Left ventricle myocardium inferior (tissue), 1 donor: Measurements from ENCODE around the gene SP140. TPM values are rescaled to one million over a fixed set of nuclear protein-coding genes. Genes with fewer than 3 reads are reported as not detected.
A peak's percentile ranks its signal among the peaks of the same experiment; 100 is the strongest.

ENCODE experiments used
- DNase-seq: peaks from one replicate; pipeline ENCODE4 v3.0.0-alpha.2; 2020
- H3K27ac ChIP-seq: fragments of 200-600 bp; replicated peaks from 2 replicates; pipeline ENCODE4 v1.8.0; 2021
- H3K27me3 ChIP-seq: fragments of 200-600 bp; 2 replicates; pipeline ENCODE4 v1.8.0; 2021; ENCODE audit warnings: low read depth
- H3K36me3 ChIP-seq: fragments of 200-600 bp; 2 replicates; pipeline ENCODE4 v1.8.0; 2021
- H3K4me1 ChIP-seq: fragments of 200-600 bp; 2 replicates; pipeline ENCODE4 v1.8.0; 2021
- H3K4me3 ChIP-seq: fragments of 200-600 bp; 2 replicates; pipeline ENCODE4 v1.8.0; 2021; ENCODE audit warnings: mild to moderate bottlenecking, moderate library complexity
- H3K9me3 ChIP-seq: fragments of 200-600 bp; replicated peaks from 2 replicates; pipeline ENCODE4 v1.8.0; 2021
- intact Hi-C: fragments of 100-400 bp; cut with micrococcal nuclease; formaldehyde crosslinking; loops from one replicate; pipeline ENCODE4 v1.11.0; 2022
- total RNA-seq: library from RNA; stranded (reverse); fragmentation: NEBNext Ultra II Directional; extraction: Animal tissue kit (Norgen Biotek cat#: 25700); gene quantifications from one replicate; pipeline ENCODE4 v1.2.1, GENCODE V29; 2021
- TF ChIP-seq, protein P1 (sequence below): fragments of 200-600 bp; IDR thresholded peaks from 2 replicates; pipeline ENCODE4 v1.8.0; 2021; ENCODE audit warnings: antibody characterized with exemption, mild to moderate bottlenecking, borderline replicate concordance
- donor health status: DM: no; HTN: yes; CAD: no; lungs with severe emphysema.

Gene SP140
- total RNA-seq, 1 donor from 2014 or later, result 1.3 TPM

DNA sequence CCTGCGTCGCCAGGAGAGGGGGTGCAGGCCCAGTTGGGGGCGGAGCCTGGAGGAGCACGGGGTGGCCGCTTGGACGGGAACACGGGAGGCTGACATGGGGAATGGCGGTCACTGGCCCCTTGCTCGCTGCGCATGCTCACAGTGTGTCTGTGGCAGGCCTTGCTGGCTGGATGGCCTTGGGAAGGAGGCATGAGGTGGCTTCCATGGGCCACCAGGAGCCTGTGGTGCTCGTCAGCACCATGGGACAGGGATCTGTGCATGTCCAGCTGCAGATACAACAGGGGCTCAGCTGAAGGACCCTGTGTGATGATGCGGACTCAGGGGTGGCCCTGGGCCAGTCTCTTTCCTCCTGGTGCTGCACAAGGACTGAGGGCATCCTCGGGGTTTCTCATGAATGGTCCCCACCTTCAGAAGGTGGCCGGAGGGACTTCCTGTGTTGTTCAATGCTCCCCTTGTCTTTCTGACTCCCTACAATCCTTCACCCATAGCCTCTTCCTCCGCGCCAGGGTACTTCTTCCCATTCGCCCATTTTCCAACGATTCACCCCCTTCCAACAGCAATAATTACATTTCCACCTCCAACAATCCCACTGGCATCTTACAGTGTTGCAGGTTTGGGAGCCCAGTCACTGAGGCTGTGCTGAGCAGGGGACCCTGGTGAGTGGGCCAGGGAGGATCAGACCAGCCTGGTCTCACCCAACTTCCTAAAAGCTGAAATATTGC lies 98.0 kb downstream of the SP140 start:
- Histone ChIP-seq H3K4me3 (no peak overlapping the region), H3K27me3 (no peaks in the 10 kb centered on the region), H3K36me3 (no peaks in the 10 kb centered on the region), H3K9me3 (peaks cover 22% of the 10 kb centered on the region), H3K4me1 (peaks cover 36% of the 10 kb centered on the region), H3K27ac (no peak overlapping the region)
- DNase-seq, result no peak
- TF ChIP-seq, protein P1, sequence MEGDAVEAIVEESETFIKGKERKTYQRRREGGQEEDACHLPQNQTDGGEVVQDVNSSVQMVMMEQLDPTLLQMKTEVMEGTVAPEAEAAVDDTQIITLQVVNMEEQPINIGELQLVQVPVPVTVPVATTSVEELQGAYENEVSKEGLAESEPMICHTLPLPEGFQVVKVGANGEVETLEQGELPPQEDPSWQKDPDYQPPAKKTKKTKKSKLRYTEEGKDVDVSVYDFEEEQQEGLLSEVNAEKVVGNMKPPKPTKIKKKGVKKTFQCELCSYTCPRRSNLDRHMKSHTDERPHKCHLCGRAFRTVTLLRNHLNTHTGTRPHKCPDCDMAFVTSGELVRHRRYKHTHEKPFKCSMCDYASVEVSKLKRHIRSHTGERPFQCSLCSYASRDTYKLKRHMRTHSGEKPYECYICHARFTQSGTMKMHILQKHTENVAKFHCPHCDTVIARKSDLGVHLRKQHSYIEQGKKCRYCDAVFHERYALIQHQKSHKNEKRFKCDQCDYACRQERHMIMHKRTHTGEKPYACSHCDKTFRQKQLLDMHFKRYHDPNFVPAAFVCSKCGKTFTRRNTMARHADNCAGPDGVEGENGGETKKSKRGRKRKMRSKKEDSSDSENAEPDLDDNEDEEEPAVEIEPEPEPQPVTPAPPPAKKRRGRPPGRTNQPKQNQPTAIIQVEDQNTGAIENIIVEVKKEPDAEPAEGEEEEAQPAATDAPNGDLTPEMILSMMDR, result no peak
- intact Hi-C loops, result no loop called here

DNA sequence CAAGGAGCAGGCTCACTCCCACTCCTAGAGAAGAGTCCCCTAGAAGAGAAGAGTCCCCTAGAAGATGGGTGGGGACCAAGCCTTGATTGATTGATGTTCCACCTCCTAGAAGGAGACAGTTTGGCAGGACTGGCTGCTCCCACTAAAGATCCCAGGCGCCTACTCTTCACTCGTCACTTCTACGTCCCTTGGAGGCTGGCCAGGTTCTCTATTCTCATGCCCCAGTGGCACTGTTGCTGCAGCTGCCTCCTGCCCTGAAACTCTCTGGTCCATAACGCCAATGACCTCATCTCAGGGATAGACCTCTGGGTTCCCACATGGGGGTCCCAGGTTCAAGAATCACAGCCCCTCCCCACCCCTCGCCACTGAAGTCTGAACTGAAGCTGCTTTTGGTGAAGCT lies 99.0 kb downstream of the SP140 start:
- DNase-seq, result no peak
- Histone ChIP-seq H3K27ac (no peak overlapping the region), H3K9me3 (peaks cover 22% of the 10 kb centered on the region), H3K4me1 (peaks cover 37% of the 10 kb centered on the region), H3K4me3 (no peak overlapping the region), H3K27me3 (no peaks in the 10 kb centered on the region), H3K36me3 (no peaks in the 10 kb centered on the region)
- TF ChIP-seq, protein P1, result no peak
- intact Hi-C loops, result no loop called here

DNA sequence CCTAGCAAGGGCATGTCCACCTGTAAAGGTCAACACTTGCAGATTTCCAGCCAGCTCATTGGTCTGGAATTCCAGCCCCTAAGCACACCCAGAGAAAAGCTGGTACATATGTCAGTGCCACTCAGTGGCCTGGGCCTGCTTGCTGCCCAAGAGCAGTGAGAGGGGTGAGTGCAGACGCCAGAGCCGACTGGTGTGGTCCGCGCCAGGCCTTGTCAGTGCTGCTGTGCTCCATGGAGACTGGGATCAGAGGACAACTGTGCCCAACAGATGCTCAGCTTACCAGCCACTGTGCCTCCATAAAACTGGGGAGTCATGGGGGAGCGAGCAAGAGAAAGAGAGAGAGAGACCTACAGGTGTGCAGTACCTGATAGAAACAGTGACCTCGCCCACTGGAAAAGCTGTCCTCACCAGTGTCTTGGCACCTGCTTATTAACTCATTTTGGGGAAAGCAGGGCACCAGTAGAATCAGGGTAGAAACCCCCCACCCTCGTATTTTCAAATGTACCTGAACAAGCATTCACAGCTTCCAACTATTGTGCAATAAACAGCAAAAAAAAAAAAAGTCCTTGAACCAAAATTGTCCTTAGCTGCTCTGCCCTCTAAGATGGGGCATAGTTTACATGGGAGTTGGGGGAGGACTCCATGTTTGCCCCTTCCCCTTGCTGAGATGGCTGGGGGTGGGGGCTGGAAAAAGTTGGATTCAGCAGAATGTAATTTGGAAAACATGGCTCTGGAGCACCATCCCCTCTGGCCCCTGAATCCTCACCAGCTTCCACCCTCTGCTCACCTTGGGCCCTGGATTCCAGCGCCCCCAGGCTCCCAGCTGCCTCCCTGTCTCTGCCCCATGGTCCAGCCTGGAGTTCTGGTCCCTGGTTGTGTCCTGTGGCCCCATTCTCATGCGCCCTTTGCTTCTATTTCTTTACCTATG lies 100.0 kb downstream of the SP140 start:
- Histone ChIP-seq H3K4me3 (no peak overlapping the region), H3K36me3 (no peaks in the 10 kb centered on the region), H3K9me3 (peaks cover 22% of the 10 kb centered on the region), H3K27ac (no peak overlapping the region), H3K4me1 (peaks cover 38% of the 10 kb centered on the region), H3K27me3 (no peaks in the 10 kb centered on the region)
- TF ChIP-seq, protein P1, result no peak
- intact Hi-C loops, result no loop called here
- no peak for DNase-seq

DNA sequence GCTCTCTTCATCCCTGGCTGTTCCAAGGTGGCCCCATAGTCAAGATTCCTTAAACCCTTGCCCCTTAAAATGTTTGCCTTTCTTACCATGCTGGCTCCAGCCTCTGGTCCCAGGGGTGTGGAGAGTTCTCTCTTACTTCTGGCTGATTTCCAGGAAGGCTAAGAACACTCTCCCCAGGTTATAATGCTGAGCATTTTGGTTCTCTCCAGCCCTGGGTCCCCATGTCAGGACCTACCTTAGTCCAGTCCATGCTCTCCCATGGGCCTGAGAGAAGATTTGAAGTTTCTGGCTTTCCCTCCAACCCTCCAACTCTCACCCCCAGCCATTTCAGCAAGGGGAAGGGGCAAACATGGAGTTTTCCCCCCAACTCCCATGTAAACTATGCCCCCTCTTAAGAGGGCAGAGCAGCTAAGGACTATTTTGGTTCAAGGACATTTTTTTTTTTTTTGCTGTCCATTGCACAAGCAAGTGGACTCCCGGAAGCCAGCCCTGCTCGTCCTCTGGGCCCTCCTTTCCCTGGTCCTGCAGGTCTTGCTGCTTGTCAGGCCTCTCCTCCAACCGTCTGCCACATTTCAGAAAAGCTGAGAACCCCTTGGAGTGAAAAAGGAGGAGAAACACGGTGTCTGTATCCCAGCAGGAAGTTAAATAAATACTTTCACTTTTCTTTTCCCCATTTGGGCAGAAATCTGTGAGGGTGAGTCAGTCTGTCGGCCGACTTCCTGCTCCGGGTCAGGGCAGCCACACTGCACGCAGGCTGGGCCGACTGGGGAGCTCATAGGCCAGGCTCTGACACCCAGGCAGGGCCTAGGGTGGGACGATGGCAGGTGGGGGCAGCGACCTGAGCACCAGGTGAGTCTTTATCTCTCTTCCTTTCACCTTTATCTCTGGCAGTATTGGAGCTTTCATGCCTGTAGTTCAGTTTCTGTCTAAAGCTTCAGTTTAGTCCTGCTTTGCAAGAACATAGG lies 101.2 kb downstream of the SP140 start, which contains the start of gene SP140L:
Gene SP140L, plus strand, starts transcription at position 741 of the 965 bp plus-strand sequence. Its CDS starts 77 bp downstream, at position 818.
- intact Hi-C loops, result no loop called here
- H3K4me3 ChIP-seq, result peak within 1 kb of the TSS; percentile 66
- peaks cover 38% of the 10 kb centered on the region for H3K4me1 ChIP-seq
- peak; percentile 73 for DNase-seq
- H3K27ac ChIP-seq, result peak within 1 kb of the TSS; percentile 89
- peaks cover 15% of the 10 kb centered on the region for H3K9me3 ChIP-seq
- H3K36me3 ChIP-seq, result no peaks in the 10 kb centered on the region
- no peaks in the 10 kb centered on the region for H3K27me3 ChIP-seq
- TF ChIP-seq, protein P1, result no peak
